C4-2B (cell line): Measurements from ENCODE around the gene INPP5E.

Experiments
- CTCF ChIP-seq: fragments of 450-650 bp; conservative IDR thresholded peaks from 2 replicates; pipeline ENCODE4 v1.5.1; 2017; ENCODE audit warnings: mild to moderate bottlenecking
- ZFX ChIP-seq: fragments of 450-650 bp; IDR thresholded peaks from 2 replicates; pipeline ENCODE4 v1.6.1; 2017

GRCh38 chr9:136402067-136402466 is 37.6 kb downstream of the INPP5E start:
- TF ChIP-seq CTCF: no peak
- no peak for TF ChIP-seq ZFX
